C4-2B (cell line): ENCODE results near the gene RSPO1.

Source experiments
- H3K27ac ChIP-seq: fragments of 450-650 bp; 2 replicates; pipeline ENCODE4 v1.5.1; 2017
- ZFX ChIP-seq: fragments of 450-650 bp; IDR thresholded peaks from 2 replicates; pipeline ENCODE4 v1.6.1; 2017
- TF ChIP-seq, protein P1 (sequence below): fragments of 450-650 bp; conservative IDR thresholded peaks from 2 replicates; pipeline ENCODE4 v1.5.1; 2017; ENCODE audit warnings: mild to moderate bottlenecking

RSPO1 gene

DNA sequence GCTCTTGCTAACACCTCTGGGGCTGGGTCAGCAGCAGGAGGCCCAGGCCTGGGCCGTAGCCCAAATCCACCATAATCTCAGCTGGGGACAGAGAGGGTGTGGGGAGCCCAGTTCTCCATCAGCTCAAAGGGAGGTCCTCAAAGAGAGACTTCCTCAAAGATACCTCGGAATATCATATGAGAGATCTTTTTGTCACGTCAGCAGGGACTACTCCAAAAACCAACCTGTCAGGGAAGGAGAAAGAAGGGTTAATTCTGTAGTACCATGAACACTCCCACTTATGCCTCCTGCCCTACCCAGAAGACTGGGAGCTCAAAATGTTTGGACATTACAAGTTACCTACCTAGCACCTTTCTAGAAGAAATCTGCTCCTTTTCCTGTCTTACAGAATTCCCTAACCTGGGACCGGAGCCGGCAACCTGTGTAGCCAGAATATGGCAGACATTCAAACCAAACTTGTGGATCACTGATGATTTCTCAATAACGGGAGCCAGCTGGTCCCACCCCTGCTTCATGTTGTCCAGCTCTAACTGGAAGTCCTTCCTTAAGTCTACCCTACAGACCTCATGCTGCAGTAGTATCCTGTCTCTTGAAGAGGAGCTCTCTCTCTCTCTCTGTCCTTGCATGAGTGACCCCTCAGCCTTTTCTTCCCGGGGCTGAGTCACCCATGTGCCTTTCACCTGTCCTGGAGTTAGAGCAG lies 4.8 kb downstream of the RSPO1 start:
- H3K27ac ChIP-seq = no peak overlapping the region
- TF ChIP-seq, protein P1, sequence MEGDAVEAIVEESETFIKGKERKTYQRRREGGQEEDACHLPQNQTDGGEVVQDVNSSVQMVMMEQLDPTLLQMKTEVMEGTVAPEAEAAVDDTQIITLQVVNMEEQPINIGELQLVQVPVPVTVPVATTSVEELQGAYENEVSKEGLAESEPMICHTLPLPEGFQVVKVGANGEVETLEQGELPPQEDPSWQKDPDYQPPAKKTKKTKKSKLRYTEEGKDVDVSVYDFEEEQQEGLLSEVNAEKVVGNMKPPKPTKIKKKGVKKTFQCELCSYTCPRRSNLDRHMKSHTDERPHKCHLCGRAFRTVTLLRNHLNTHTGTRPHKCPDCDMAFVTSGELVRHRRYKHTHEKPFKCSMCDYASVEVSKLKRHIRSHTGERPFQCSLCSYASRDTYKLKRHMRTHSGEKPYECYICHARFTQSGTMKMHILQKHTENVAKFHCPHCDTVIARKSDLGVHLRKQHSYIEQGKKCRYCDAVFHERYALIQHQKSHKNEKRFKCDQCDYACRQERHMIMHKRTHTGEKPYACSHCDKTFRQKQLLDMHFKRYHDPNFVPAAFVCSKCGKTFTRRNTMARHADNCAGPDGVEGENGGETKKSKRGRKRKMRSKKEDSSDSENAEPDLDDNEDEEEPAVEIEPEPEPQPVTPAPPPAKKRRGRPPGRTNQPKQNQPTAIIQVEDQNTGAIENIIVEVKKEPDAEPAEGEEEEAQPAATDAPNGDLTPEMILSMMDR = no peak
- no peak for TF ChIP-seq ZFX

DNA sequence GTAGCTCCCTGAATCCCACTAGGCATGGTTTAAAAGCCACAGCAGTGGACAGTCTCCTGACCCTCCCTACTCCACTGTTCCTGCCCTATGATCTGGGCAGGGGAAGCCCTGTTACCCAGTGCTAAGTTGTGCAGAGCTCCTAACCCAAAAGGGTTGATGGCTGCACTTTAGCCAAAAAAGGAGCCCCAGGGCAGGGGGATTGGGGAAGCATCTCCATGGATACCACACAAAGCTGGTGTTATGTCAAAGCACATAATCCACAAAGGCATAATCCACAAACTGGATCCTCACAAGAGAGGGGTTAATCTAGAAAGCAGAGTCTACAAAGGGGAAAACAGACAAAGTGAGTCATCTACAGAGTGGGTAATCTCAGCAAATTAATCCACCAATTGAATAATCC lies 5.7 kb downstream of the RSPO1 start:
- H3K27ac ChIP-seq = no peak overlapping the region
- TF ChIP-seq, protein P1 = no peak
- no peak for TF ChIP-seq ZFX

DNA sequence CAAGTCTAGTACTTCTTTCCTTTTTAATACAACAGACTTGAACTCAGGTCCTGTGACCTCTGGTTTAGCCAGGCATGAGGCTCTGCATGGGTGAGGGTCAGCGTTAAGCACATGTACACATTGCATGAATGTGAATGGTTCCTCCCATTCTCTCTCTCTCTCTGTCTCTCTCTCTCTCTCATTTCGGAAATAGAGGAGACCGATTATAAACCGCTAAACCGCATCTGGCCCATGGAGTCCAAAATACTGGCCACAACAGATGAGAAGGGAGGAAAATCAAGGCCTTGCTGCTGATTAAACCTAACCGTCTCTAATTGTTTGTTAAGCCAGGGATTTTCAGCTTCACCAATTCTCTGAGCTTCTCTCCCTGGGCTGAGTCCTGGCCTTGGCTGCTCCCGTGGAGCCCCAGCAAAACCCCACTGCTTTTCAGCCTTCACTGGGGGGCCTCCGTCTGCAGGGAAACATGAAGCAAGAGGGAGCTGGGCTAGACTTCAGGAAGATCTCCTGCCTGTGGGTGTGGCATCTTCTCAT lies 6.6 kb downstream of the RSPO1 start:
- TF ChIP-seq, protein P1 = no peak
- no peak for TF ChIP-seq ZFX
- H3K27ac ChIP-seq = no peak overlapping the region

DNA sequence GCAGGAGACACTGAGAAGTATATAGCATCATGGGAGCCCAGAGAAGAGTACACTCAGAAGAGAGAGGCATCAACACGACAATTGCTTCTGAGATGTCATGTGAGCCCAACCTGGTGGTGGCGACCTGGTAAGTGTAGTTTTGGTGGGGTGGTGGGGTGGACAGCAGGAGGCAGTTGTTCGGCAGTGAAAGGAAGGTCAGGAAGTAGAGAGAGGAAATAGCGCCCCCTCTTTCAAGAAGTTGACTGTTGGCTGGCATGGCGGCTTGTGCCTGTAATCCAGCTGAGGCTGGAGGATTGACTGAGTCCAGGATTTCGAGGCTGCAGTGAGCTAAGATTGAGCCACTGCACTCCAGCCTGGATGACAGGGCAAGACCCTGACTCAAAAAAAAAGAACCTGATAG lies 12.6 kb downstream of the RSPO1 start:
- no peak overlapping the region for H3K27ac ChIP-seq
- TF ChIP-seq, protein P1 = no peak
- no peak for TF ChIP-seq ZFX

DNA sequence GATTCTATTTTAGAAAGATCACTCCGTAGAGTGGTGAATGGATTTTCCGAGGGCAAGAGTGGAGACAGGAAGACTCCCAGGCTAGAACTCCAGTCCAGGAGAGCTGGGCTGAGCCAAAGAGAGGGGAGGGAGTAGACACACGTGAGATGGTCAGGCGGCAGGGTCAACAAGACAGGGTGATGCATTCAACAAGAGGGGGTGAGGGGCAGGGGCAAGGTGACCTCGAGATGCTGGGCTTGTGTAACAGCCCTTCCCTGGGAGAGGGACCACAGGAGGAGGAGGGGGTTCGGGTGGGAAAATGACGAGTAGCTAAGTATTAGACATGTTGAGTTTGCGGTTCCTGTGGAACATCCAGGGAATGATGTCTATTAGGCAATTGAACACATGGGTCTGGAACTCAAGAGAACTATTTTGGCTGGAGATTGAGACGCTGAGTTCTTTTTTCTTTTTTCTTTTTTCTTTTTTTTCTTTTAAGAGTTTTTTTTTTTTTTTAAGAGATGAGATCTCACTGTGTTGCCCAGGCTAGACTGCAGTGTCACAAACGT lies 13.3 kb downstream of the RSPO1 start:
- H3K27ac ChIP-seq = no peak overlapping the region
- TF ChIP-seq ZFX = no peak
- TF ChIP-seq, protein P1 = no peak

DNA sequence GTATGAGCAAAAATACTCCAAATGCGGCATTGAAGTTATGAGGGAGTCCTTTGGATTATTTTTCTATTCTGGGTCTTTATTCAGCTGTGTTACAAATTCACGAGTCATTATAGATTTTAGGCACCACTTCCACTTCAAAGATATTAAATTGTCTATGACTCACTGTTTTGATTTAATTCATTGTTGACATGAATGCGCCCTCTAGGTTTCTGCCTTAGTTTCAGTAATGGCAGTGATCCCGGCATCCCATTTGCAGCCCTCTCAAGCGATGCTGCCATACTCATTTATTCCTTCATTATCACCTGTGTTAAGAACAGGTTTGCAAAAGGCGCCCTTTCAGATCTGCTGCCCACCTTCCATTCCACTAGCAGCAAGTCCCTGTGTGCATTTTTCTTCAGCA lies 14.0 kb downstream of the RSPO1 start:
- no peak for TF ChIP-seq ZFX
- TF ChIP-seq, protein P1 = no peak
- no peak overlapping the region for H3K27ac ChIP-seq

DNA sequence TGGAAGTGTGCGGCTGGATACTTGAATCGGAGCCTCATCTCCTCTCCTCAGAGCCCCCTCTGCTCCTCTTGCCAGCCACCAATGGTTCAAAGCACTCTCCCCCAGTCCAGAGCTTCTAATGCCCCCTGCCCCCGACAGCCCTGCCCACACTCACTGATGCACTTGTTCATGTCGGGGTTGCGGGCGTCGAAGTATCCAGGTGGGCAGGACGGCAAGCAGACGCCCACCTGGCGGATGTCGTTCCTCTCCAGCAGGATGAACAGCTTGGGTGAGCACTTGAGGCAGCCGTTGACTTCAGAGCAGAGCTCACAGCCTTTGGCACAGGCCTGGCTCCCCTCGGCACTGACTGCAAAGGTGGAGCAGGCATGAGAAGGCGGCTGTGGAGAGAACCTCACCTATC lies 18.4 kb downstream of the RSPO1 start:
- TF ChIP-seq, protein P1 = no peak
- no peak for TF ChIP-seq ZFX
- H3K27ac ChIP-seq = no peak overlapping the region
